ENCODE data around the gene VEGFB.

- TF ChIP-seq, protein P1, sequence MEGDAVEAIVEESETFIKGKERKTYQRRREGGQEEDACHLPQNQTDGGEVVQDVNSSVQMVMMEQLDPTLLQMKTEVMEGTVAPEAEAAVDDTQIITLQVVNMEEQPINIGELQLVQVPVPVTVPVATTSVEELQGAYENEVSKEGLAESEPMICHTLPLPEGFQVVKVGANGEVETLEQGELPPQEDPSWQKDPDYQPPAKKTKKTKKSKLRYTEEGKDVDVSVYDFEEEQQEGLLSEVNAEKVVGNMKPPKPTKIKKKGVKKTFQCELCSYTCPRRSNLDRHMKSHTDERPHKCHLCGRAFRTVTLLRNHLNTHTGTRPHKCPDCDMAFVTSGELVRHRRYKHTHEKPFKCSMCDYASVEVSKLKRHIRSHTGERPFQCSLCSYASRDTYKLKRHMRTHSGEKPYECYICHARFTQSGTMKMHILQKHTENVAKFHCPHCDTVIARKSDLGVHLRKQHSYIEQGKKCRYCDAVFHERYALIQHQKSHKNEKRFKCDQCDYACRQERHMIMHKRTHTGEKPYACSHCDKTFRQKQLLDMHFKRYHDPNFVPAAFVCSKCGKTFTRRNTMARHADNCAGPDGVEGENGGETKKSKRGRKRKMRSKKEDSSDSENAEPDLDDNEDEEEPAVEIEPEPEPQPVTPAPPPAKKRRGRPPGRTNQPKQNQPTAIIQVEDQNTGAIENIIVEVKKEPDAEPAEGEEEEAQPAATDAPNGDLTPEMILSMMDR (IDR thresholded peaks at IDR 0.05): no peak
- TF ChIP-seq EP300 (IDR thresholded peaks at IDR 0.05): no peak
These were observed 28.9 kb downstream of the VEGFB start for GRCh38 chr11:64263021-64263946.
